SW 1271 (cell line): Measurements from ENCODE around the gene TLK2.
"Not testable (repeated sequence)": the region's sequence is repeated elsewhere in the genome, so short reads cannot be mapped to it uniquely, and the experiment has no call there.

Experiments used
- DNase-seq, 2 experiments: peaks; one replicate each; lab custom pipeline; 2025; lab: John Stamatoyannopoulos, UW

The TLK2 gene

DNA sequence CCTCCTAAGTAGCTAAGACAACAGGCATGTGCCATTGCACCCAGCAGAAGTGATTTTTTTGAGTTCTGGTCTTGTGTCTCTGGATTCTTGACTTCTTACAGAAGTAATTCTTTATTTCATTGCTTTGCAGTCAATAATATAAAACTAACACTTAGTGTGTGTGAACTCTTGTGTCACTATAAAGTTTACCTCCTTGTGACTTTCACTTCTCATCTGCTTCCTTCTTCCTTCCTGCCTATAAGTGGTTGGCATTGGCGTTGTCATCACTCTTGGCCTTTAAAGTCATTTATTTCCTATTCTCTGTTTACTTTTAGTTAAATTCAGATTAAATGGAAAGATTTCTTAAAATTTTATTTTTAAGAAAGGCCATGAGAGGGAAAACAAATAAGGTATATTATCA is 12.4 kb downstream of the TLK2 start:
- not testable (repeated sequence) for DNase-seq

DNA sequence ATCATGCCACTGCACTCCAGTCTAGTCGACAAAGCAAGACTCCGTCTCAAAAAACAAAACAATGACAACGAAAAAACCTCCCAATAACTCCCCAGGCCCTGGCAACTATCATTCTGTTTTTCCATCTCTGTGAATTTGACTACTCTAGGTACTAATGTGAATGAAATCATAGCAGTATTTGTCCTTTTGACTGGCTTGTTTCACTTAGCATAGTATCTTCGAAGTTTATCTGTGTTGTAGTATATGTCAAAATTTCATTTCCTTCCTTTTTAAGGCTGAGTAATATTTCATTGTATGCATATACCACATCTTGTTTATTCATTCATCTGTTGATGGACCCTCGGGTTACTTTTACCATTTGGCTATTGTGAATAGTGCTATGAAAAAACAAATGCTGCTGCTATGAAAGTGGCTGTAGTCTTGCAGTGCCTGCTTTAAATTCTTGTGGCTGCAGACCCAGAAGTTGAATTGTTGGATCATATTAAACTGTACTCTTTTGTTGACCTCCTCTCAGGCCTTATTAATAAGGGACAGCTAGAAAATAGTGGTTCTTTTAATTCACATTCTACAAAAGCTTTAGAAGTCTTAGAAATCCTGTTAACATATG is 14.5 kb downstream of the TLK2 start:
- DNase-seq = not testable (repeated sequence)

DNA sequence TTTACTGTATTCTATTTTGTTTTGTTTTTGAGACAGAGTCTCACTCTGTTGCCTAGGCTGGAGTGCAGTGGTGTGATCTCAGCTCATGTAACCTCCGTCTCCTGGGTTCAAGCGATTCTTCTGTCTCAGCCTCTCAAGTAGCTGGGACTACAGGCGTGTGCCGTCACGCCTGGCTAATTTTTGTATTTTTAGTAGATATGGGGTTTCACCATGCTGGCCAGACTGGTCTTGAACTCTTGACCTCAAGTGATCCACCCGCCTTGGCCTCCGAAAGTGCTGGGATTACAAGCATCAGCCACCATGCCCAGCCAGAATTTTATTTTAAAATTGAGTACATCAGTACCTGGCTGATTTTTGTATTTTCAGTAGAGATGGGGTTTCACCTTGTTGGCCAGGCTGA is 15.4 kb downstream of the TLK2 start:
- not testable (repeated sequence) for DNase-seq

GRCh38 chr17:62496344-62496743 is 17.7 kb downstream of the TLK2 start:
- not testable (repeated sequence) for DNase-seq

- not testable (repeated sequence) for DNase-seq
Measured at GRCh38 chr17:62498796-62499195, 20.2 kb downstream of the TLK2 start.

- not testable (repeated sequence) for DNase-seq
Measured at GRCh38 chr17:62500463-62500862, 21.8 kb downstream of the TLK2 start.

DNA sequence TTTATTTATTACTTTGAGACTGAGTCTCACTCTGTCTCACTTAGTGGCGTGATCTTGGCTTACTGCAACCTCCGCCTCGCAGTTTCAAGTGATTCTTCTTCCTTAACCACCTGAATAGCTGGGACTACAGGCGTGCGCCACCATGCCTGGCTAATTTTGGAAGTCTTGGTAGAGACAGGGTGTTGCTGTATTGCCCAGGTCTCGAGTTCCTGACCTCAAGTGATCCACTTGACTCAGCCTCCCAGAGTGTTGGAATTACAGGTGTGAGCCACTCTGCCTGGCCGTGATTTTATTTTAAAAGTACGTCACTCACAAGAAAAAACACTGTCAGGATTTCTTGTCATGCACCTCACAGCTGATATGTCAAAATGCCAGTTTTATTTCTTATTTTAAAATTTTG is 26.2 kb downstream of the TLK2 start:
- DNase-seq = not testable (repeated sequence)

DNA sequence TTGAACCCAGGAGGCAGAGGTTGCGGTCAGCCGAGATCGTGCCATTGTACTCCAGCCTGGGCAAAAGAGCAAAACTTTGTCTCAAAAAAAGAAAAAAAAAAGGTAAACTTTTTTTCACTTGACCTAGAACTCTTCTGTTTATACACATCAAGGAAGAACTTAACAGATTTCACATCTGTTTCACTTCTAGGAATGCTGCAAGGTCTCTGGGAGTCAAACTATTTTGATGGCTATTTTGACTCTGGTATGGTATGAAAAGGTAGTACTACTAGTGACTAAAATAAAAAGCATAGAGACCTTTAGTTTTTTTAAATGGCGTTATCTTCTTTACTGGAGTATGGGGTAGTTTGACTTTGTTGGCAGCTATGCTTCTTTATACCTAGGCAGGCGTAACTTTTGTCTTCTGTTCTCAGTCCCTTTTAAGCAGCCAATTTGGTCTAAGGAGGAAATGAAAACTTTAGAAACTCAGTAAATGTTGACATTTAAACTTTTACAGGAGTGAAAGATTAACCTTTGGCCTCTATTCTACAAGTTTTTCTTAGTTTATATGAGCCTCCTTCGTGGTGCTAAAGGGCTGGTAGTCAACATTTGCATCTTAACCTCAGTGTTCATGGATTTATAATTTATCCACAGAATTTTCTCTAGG is 28.7 kb downstream of the TLK2 start:
- not testable (repeated sequence) for DNase-seq

- not testable (repeated sequence) for DNase-seq
Measured at GRCh38 chr17:62510247-62510819, 31.7 kb downstream of the TLK2 start.

GRCh38 chr17:62511014-62511413 is 32.4 kb downstream of the TLK2 start:
- DNase-seq = not testable (repeated sequence)

GRCh38 chr17:62516376-62516775 is 37.8 kb downstream of the TLK2 start:
- DNase-seq = not testable (repeated sequence)

- DNase-seq = not testable (repeated sequence)
Measured at GRCh38 chr17:62521295-62521694, 42.7 kb downstream of the TLK2 start.

DNA sequence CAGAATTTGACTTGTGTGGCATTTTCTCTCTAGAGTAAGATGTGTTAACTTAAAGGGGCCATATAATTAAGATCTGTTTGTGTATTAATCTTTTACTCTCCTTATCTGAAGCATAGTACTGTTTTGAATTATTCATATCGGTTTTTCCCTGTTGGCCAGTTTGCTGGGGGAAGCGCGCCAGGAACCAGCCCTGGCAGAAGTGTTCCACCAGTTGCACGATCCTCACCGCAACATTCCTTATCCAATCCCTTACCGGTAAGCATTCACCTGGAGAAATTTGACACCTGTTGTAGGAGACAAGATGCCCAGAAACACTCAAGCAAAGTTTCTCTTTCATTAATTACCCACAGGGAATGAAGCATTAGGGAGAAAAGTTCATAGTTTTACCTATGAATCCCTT is 45.5 kb downstream of the TLK2 start:
- not testable (repeated sequence) for DNase-seq

GRCh38 chr17:62525317-62525716 is 46.7 kb downstream of the TLK2 start:
- DNase-seq = not testable (repeated sequence)

GRCh38 chr17:62530936-62531335 is 52.3 kb downstream of the TLK2 start:
- not testable (repeated sequence) for DNase-seq

DNA sequence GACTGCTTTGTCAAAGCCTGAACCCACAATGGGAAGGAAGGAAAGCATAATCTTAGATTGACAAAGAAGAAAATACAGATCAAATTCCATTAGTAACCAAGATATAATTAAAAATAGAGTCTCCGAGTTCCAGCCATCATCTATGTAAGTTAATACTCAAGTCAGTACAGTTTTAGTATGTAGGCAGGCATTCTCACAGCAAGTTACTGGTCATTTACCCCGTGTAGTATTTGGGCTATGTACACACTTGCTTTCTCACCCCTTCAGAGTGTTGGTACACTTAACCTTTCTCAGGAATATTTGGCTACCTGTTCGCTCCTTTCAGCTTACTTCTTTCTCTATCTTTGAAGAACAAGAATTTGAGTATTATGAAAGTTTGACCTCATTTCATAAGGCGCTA is 57.9 kb downstream of the TLK2 start:
- DNase-seq = not testable (repeated sequence)

- DNase-seq = not testable (repeated sequence)
Measured at GRCh38 chr17:62541073-62541472, 62.4 kb downstream of the TLK2 start.

DNA sequence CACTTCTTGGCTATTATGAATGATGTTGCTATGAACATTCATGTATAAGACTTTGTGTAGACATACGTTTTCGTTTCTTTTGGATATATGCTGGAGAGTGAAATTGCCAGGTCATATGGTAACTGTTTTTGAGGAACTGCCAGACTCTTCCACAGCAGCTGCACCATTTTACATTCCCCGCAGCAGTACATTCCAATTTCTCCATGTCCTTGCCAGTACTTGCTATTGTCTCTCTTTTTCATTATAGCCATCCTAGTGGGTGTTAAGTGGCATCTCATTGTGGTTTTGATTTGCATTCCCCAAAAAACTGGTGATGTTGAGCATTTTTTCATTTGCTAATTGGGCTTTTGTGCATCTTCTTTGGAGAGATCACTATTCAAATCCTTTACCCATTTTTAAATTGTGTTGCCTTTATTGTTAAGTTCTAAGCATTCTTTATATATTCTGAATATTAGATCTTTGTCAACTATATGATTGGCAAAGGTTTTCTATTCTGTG is 64.7 kb downstream of the TLK2 start:
- not testable (repeated sequence) for DNase-seq

DNA sequence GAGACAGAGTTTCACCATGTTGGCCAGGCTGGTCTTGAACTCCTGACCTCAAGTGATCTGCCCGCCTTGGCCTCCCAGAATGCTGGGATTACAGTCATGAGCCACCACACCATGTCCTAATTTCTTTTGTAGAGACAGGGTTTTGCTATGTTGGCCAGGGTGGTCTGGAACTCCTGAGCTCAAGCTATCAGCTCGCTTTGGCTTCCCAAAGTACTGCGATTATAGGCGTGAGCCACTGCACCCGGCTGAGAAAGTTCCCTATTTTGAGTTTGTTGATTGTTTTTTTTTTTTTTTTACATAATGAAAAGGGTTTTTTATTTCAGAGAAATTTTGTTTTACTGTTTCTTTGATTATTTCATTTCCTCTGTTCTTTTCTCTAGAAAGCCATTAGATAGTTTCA is 67.4 kb downstream of the TLK2 start:
- DNase-seq = not testable (repeated sequence)

DNA sequence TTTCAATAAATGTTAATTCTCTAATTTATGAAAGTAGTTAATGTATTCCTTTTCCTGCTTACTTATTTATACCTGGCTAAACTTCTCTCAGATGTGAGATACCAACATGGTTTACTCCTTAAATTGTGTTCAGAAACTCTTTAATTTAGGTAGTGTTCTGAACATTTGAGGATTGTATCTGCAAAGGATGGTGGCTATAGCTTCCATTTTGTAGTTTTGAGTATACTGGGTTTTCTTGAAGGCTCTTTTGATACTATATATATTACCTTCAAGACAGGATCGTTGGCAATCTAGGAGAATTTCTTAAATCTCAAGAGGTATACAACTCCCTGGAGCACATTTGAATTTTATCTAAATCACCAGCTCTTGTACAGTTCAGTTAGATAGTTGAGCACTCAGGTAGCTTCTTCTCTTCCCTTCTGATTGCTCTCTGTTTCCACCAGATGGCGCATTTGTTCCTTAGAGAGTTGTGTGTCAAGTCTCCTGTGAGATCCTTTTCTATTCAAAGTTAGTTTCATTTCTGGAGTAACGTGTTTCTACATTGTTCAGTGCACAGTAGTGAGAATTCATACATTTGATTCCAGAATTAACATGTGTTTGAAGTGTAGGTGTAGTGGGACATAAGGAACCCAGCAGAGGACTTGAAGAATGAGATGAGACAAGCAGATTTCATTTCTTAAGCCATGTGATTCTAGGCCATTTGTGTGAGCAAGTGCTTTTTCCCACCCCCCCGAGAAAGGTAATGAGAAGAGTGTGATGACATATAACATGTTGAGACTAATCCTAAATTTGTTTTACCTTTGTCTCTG is 74.4 kb downstream of the TLK2 start:
- DNase-seq = peak in 1 of 2 experiments; percentile 54

- not testable (repeated sequence) for DNase-seq
Measured at GRCh38 chr17:62557532-62557931, 78.9 kb downstream of the TLK2 start.

- DNase-seq = not testable (repeated sequence)
Measured at GRCh38 chr17:62558941-62559340, 80.3 kb downstream of the TLK2 start.
